MCF 10A (cell line): ENCODE data around the gene PRKG1. TPM values are rescaled to one million over a fixed set of nuclear protein-coding genes. Genes with fewer than 3 reads are reported as not detected.
A peak's percentile ranks its signal among the peaks of the same experiment; 100 is the strongest.
"Not testable (repeated sequence)": the region's sequence is repeated elsewhere in the genome, so short reads cannot be mapped to it uniquely, and the experiment has no call there.

ENCODE experiments used
- BruUV-seq: library from RNA; stranded (reverse); fragments of 400-500 nt; replicated peaks from 2 replicates; lab custom pipeline; 2021; lab: Mats Ljungman, UMichigan
- CTCF ChIA-PET: fragments of 300-600 bp; sonication (Branson Sonifier 250); formaldehyde crosslinking; extraction: SDS; loops from one replicate; lab custom pipeline; 2021; ENCODE audit warnings: antibody characterized with exemption, inconsistent platforms; lab: Yijun Ruan, JAX
- POLR2A ChIA-PET: fragments of 300-600, 350-650 bp; sonication (Branson Sonifier 250); formaldehyde crosslinking; extraction: SDS; loops from one replicate; lab custom pipeline; 2020; ENCODE audit warnings: antibody characterized with exemption, inconsistent platforms; lab: Yijun Ruan, JAX
- DNase-seq: peaks from one replicate; pipeline ENCODE4 v3.0.0-alpha.2; 2018; ENCODE audit not compliant: unreplicated experiment
- H3K27ac Mint-ChIP-seq: one replicate; pipeline ENCODE4 v1.8.0; 2022; ENCODE audit warnings: mild to moderate bottlenecking, low read depth, mixed read lengths; ENCODE audit not compliant: unreplicated experiment
- H3K27me3 Mint-ChIP-seq: one replicate; pipeline ENCODE4 v1.8.0; 2022; ENCODE audit warnings: mixed read lengths; ENCODE audit not compliant: insufficient read depth, unreplicated experiment
- H3K36me3 Mint-ChIP-seq: one replicate; pipeline ENCODE4 v1.8.0; 2022; ENCODE audit warnings: mild to moderate bottlenecking, moderate library complexity, mixed read lengths; ENCODE audit not compliant: insufficient read depth, unreplicated experiment
- H3K4me1 Mint-ChIP-seq: one replicate; pipeline ENCODE4 v1.8.0; 2022; ENCODE audit warnings: mixed read lengths; ENCODE audit not compliant: insufficient read depth, unreplicated experiment
- H3K4me3 Mint-ChIP-seq: one replicate; pipeline ENCODE4 v1.8.0; 2022; ENCODE audit warnings: mild to moderate bottlenecking, moderate library complexity, mixed read lengths; ENCODE audit not compliant: unreplicated experiment
- H3K9me3 Mint-ChIP-seq: one replicate; pipeline ENCODE4 v1.8.0; 2022; ENCODE audit warnings: mixed read lengths; ENCODE audit not compliant: unreplicated experiment
- CTCF ChIP-seq: fragments of 200-600 bp; IDR thresholded peaks from one replicate; pipeline ENCODE4 v1.8.0; 2022; ENCODE audit warnings: antibody characterized with exemption, mild to moderate bottlenecking; ENCODE audit not compliant: unreplicated experiment
- intact Hi-C: fragments of 100-400 bp; cut with micrococcal nuclease; formaldehyde crosslinking; loops from 2 replicates; pipeline ENCODE4 v1.14.1; 2022
- total RNA-seq: library from RNA; stranded (reverse); gene quantifications from 2 replicates; pipeline ENCODE4 v1.2.3, GENCODE V29; 2022

PRKG1 gene
- total RNA-seq, 1 experiment from 2014 or later: 0.09 TPM

- ChIA-PET CTCF (interaction anchor here (0.6 to 1.1 kb wide), 2 partner anchors 15 to 19 kb away, joined by 3 read pairs; no protein-coding TSS in a partner anchor), POLR2A (interaction anchor here (0.8 to 1.4 kb wide), 3 partner anchors 8 to 12 kb away, joined by 3 to 13 read pairs (median 5); no protein-coding TSS in a partner anchor)
- Mint-ChIP-seq H3K4me1 (peaks cover 4% of the 10 kb centered on the region), H3K27ac (peak overlapping the region; percentile 86), H3K9me3 (no peaks in the 10 kb centered on the region), H3K4me3 (no peak overlapping the region), H3K36me3 (no peaks in the 10 kb centered on the region), H3K27me3 (no peaks in the 10 kb centered on the region)
- intact Hi-C loops: no loop called here
- DNase-seq: no peak
- BruUV-seq: no TSS peak
- no peak for TF ChIP-seq CTCF
Observed at GRCh38 chr10:51382181-51382580, 307.9 kb downstream of the PRKG1 start.

GRCh38 chr10:51384971-51385370 is 310.7 kb downstream of the PRKG1 start:
- Mint-ChIP-seq H3K4me1 (peaks cover 10% of the 10 kb centered on the region), H3K27me3 (no peaks in the 10 kb centered on the region), H3K27ac (no peak overlapping the region), H3K9me3 (no peaks in the 10 kb centered on the region), H3K4me3 (no peak overlapping the region), H3K36me3 (no peaks in the 10 kb centered on the region)
- POLR2A ChIA-PET: no interaction called here
- intact Hi-C loops: loop anchor here (5.0 kb wide), 1 partner anchor 832 kb away; no protein-coding TSS in a partner anchor
- DNase-seq: no peak
- CTCF ChIA-PET: interaction anchor here (1.1 kb wide), 1 partner anchor 574 kb away, joined by 4 read pairs; no protein-coding TSS in a partner anchor
- TF ChIP-seq CTCF: no peak
- no TSS peak for BruUV-seq

- DNase-seq: no peak
- no peaks in the 10 kb centered on the region for H3K36me3 Mint-ChIP-seq
- H3K4me3 Mint-ChIP-seq: no peak overlapping the region
- H3K27me3 Mint-ChIP-seq: no peaks in the 10 kb centered on the region
- no peak for TF ChIP-seq CTCF
- intact Hi-C loops: loop anchor here (5.0 kb wide), 1 partner anchor 831 kb away; no protein-coding TSS in a partner anchor
- H3K9me3 Mint-ChIP-seq: no peaks in the 10 kb centered on the region
- BruUV-seq: no TSS peak
- peaks cover 19% of the 10 kb centered on the region for H3K4me1 Mint-ChIP-seq
- POLR2A ChIA-PET: no interaction called here
- CTCF ChIA-PET: interaction anchor here (0.9 kb wide), 1 partner anchor 36 kb away, joined by 3 read pairs; no protein-coding TSS in a partner anchor
- H3K27ac Mint-ChIP-seq: no peak overlapping the region
Observed at GRCh38 chr10:51386248-51386885, 312.1 kb downstream of the PRKG1 start.

GRCh38 chr10:51389415-51390321 is 315.4 kb downstream of the PRKG1 start:
- DNase-seq: peak; percentile 64
- no peaks in the 10 kb centered on the region for H3K36me3 Mint-ChIP-seq
- no peaks in the 10 kb centered on the region for H3K9me3 Mint-ChIP-seq
- H3K27ac Mint-ChIP-seq: no peak overlapping the region
- ChIA-PET CTCF (interaction anchor here (0.6 to 3.0 kb wide), 20 partner anchors 8 to 743 kb away, joined by 3 to 15 read pairs (median 3); no protein-coding TSS in a partner anchor), POLR2A (interaction anchor here (0.5 to 1.8 kb wide), 5 partner anchors 8 to 888 kb away, joined by 3 to 13 read pairs (median 3); no protein-coding TSS in a partner anchor)
- H3K27me3 Mint-ChIP-seq: no peaks in the 10 kb centered on the region
- peaks cover 19% of the 10 kb centered on the region for H3K4me1 Mint-ChIP-seq
- BruUV-seq: no TSS peak
- peak; percentile 72 for TF ChIP-seq CTCF
- intact Hi-C loops: loop anchor here (1.0 to 5.0 kb wide), 3 partner anchors 33 to 828 kb away; no protein-coding TSS in a partner anchor
- H3K4me3 Mint-ChIP-seq: no peak overlapping the region

- peaks cover 21% of the 10 kb centered on the region for H3K4me1 Mint-ChIP-seq
- not testable (repeated sequence) for H3K9me3 Mint-ChIP-seq
Observed at GRCh38 chr10:51393006-51393405, 318.7 kb downstream of the PRKG1 start.

More at GRCh38 chr10:51393006-51393405, 318.7 kb downstream of the PRKG1 start:
- DNase-seq, H3K27me3 Mint-ChIP-seq, CTCF ChIA-PET, H3K27ac Mint-ChIP-seq, H3K36me3 Mint-ChIP-seq, H3K4me3 Mint-ChIP-seq, BruUV-seq, intact Hi-C loops: not testable (repeated sequence)
- POLR2A ChIA-PET: interaction anchor here (0.7 kb wide), 1 partner anchor 117 kb away, joined by 3 read pairs; no protein-coding TSS in a partner anchor
